Neural progenitor cell (in vitro differentiated cells): ENCODE results near the gene CEP85.

Experiments
- EZH2 ChIP-seq: fragments of 200-600 bp; sonication (generic); IDR thresholded peaks from 2 replicates; pipeline ENCODE4 v1.6.1; 2017; ENCODE audit warnings: antibody characterized with exemption, mild to moderate bottlenecking, moderate library complexity
- EZH2phosphoT487 ChIP-seq: fragments of 200-600 bp; sonication (generic); IDR thresholded peaks from 2 replicates; pipeline ENCODE4 v1.6.1; 2017; ENCODE audit warnings: antibody characterized with exemption
- TF ChIP-seq, protein P1 (sequence below): fragments of 200-600 bp; sonication (generic); IDR thresholded peaks from 2 replicates; pipeline ENCODE4 v1.5.1; 2017; ENCODE audit warnings: antibody characterized with exemption, mild to moderate bottlenecking

DNA sequence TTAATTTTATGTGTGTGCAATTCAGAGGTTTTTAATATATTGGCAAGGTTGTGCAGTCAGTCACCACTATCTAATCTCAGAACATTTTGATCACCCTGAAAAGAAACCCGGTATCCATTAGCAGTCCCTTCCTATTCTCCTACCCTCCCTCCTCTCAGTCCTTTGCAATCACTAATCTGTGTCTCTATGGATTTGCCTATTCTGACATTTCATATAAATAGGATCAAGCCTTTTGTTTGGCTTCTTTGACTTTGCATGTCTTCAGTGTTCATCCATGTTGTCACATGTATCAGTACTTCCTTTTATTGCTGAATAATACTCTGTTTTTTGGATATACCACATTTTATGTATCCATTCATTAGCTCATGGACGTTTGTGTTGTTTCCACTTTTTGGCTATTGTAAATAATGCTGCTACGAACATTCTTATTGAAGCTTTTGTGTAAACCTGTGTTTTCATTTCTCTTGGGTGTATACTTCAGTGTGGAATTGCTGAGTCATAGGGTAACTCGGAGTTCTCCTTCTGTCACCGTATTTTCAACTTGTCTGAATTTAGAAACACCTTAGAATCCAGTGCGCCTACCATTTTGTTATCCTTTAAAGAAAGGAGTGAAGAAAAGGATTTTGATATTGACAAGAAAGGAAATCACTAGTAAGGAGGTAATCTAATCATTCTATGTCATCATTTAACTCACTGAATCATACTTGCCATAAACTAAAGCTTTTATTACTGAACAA lies 3.4 kb downstream of the CEP85 start:
- TF ChIP-seq, protein P1, sequence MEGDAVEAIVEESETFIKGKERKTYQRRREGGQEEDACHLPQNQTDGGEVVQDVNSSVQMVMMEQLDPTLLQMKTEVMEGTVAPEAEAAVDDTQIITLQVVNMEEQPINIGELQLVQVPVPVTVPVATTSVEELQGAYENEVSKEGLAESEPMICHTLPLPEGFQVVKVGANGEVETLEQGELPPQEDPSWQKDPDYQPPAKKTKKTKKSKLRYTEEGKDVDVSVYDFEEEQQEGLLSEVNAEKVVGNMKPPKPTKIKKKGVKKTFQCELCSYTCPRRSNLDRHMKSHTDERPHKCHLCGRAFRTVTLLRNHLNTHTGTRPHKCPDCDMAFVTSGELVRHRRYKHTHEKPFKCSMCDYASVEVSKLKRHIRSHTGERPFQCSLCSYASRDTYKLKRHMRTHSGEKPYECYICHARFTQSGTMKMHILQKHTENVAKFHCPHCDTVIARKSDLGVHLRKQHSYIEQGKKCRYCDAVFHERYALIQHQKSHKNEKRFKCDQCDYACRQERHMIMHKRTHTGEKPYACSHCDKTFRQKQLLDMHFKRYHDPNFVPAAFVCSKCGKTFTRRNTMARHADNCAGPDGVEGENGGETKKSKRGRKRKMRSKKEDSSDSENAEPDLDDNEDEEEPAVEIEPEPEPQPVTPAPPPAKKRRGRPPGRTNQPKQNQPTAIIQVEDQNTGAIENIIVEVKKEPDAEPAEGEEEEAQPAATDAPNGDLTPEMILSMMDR, result no peak
- TF ChIP-seq EZH2 (no peak), EZH2phosphoT487 (no peak)
